PC-9 (cell line): Measurements from ENCODE around the gene RNF223. TPM values are rescaled to one million over a fixed set of nuclear protein-coding genes. Genes with fewer than 3 reads are reported as not detected.

Experiments used
- BruUV-seq: library from RNA; stranded (reverse); fragments of 400-500 nt; replicated peaks from 2 replicates; lab custom pipeline; 2021; lab: Mats Ljungman, UMichigan
- CTCF ChIA-PET: fragments of 300-600 bp; sonication (Branson Sonifier 250); formaldehyde crosslinking; loops from one replicate; lab custom pipeline; 2022; ENCODE audit warnings: antibody characterized with exemption; lab: Charles Lee
- POLR2A ChIA-PET: fragments of 300-600 bp; sonication (Branson Sonifier 250); formaldehyde crosslinking; loops from one replicate; lab custom pipeline; 2022; ENCODE audit warnings: antibody characterized with exemption; ENCODE audit not compliant: unreplicated experiment; lab: Charles Lee
- DNase-seq, 2 experiments: peaks; one replicate each; pipeline versions ENCODE4 v3.0.0 to v3.0.0-alpha.2; 2015 to 2022; ENCODE audit warnings: mixed read lengths in 1 of 2
- H2AFZ ChIP-seq: fragments of 200-600 bp; sonication (generic); 2 replicates; pipeline ENCODE4 v1.8.1; 2017; ENCODE audit warnings: antibody characterized with exemption
- H3F3A ChIP-seq: fragments of 200-600 bp; sonication (generic); 2 replicates; pipeline ENCODE4 v1.8.1; 2017; ENCODE audit warnings: antibody characterized with exemption, mild to moderate bottlenecking, low read depth; ENCODE audit not compliant: insufficient read depth
- H3K27ac ChIP-seq: fragments of 200-600 bp; sonication (generic); 2 replicates; pipeline ENCODE4 v1.6.1; 2016; ENCODE audit warnings: mixed run types
- H3K27me3 ChIP-seq: fragments of 200-600 bp; sonication (generic); 2 replicates; pipeline ENCODE4 v1.6.1; 2016; ENCODE audit warnings: low read depth, mixed run types; ENCODE audit not compliant: insufficient read depth
- H3K36me3 ChIP-seq: fragments of 200-600 bp; sonication (generic); 2 replicates; pipeline ENCODE4 v1.6.1; 2016; ENCODE audit warnings: low read depth, mixed run types
- H3K4me1 ChIP-seq: fragments of 200-600 bp; sonication (generic); replicated peaks from 2 replicates; pipeline ENCODE4 v1.6.1; 2016; ENCODE audit warnings: mixed run types; ENCODE audit not compliant: insufficient read depth
- H3K4me2 ChIP-seq: fragments of 200-600 bp; sonication (generic); 2 replicates; pipeline ENCODE4 v1.6.1; 2017; ENCODE audit warnings: mixed run types
- H3K4me3 ChIP-seq: fragments of 200-600 bp; sonication (generic); 2 replicates; pipeline ENCODE4 v1.6.1; 2016; ENCODE audit warnings: mixed run types
- H3K79me2 ChIP-seq: fragments of 200-600 bp; sonication (generic); 2 replicates; pipeline ENCODE4 v1.6.1; 2017; ENCODE audit warnings: low read depth, mixed run types
- H3K9me2 ChIP-seq: fragments of 200-600 bp; sonication (generic); 2 replicates; pipeline ENCODE4 v1.8.1; 2017; ENCODE audit warnings: mild to moderate bottlenecking; ENCODE audit not compliant: insufficient read depth
- H3K9me3 ChIP-seq: fragments of 200-600 bp; sonication (generic); 2 replicates; pipeline ENCODE4 v1.8.1; 2016; ENCODE audit warnings: low read depth; ENCODE audit not compliant: insufficient read depth
- H4K20me1 ChIP-seq: fragments of 200-600 bp; sonication (generic); 2 replicates; pipeline ENCODE4 v1.8.1; 2017; ENCODE audit not compliant: insufficient read depth
- EZH2 ChIP-seq: fragments of 200-600 bp; sonication (generic); IDR thresholded peaks from 2 replicates; pipeline ENCODE4 v1.8.0; 2017; ENCODE audit warnings: antibody characterized with exemption, low read depth
- intact Hi-C: fragments of 100-400 bp; cut with micrococcal nuclease; formaldehyde crosslinking; loops from one replicate; pipeline ENCODE4 v1.10.0; 2022; ENCODE audit not compliant: unreplicated experiment
- total RNA-seq: library from RNA; stranded (reverse); gene quantifications from 2 replicates; pipeline ENCODE4 v1.2.3, GENCODE V29; 2021
- TF ChIP-seq, protein P1 (sequence below): fragments of 200-600 bp; sonication (generic); conservative IDR thresholded peaks from 2 replicates; pipeline ENCODE4 v1.6.1; 2017; ENCODE audit warnings: mixed run types, antibody characterized with exemption, mild to moderate bottlenecking, moderate library complexity

RNF223 gene
- total RNA-seq, 1 experiment from 2014 or later: 3.6 TPM

GRCh38 chr1:1065265-1065939 lies 8.7 kb downstream of the RNF223 start:
- peaks cover 31% of the 10 kb centered on the region for H3K4me1 ChIP-seq
- DNase-seq: no peak
- no peaks in the 10 kb centered on the region for H3K9me2 ChIP-seq
- no peak overlapping the region for H3K4me2 ChIP-seq
- peaks cover 4% of the 10 kb centered on the region; the same call in 1 of the 2 replicates for H3K79me2 ChIP-seq
- no peaks in the 10 kb centered on the region for H3K36me3 ChIP-seq
- H4K20me1 ChIP-seq: no peaks in the 10 kb centered on the region
- no peak overlapping the region for H3K4me3 ChIP-seq
- TF ChIP-seq, protein P1, sequence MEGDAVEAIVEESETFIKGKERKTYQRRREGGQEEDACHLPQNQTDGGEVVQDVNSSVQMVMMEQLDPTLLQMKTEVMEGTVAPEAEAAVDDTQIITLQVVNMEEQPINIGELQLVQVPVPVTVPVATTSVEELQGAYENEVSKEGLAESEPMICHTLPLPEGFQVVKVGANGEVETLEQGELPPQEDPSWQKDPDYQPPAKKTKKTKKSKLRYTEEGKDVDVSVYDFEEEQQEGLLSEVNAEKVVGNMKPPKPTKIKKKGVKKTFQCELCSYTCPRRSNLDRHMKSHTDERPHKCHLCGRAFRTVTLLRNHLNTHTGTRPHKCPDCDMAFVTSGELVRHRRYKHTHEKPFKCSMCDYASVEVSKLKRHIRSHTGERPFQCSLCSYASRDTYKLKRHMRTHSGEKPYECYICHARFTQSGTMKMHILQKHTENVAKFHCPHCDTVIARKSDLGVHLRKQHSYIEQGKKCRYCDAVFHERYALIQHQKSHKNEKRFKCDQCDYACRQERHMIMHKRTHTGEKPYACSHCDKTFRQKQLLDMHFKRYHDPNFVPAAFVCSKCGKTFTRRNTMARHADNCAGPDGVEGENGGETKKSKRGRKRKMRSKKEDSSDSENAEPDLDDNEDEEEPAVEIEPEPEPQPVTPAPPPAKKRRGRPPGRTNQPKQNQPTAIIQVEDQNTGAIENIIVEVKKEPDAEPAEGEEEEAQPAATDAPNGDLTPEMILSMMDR: no peak
- no peaks in the 10 kb centered on the region for H3K9me3 ChIP-seq
- ChIA-PET POLR2A (no interaction called here), CTCF (no interaction called here)
- intact Hi-C loops: no loop called here
- H3K27me3 ChIP-seq: no peaks in the 10 kb centered on the region
- H2AFZ ChIP-seq: no peak overlapping the region
- no peak overlapping the region for H3K27ac ChIP-seq
- H3F3A ChIP-seq: peaks cover 60% of the 10 kb centered on the region
- no TSS peak for BruUV-seq

DNA sequence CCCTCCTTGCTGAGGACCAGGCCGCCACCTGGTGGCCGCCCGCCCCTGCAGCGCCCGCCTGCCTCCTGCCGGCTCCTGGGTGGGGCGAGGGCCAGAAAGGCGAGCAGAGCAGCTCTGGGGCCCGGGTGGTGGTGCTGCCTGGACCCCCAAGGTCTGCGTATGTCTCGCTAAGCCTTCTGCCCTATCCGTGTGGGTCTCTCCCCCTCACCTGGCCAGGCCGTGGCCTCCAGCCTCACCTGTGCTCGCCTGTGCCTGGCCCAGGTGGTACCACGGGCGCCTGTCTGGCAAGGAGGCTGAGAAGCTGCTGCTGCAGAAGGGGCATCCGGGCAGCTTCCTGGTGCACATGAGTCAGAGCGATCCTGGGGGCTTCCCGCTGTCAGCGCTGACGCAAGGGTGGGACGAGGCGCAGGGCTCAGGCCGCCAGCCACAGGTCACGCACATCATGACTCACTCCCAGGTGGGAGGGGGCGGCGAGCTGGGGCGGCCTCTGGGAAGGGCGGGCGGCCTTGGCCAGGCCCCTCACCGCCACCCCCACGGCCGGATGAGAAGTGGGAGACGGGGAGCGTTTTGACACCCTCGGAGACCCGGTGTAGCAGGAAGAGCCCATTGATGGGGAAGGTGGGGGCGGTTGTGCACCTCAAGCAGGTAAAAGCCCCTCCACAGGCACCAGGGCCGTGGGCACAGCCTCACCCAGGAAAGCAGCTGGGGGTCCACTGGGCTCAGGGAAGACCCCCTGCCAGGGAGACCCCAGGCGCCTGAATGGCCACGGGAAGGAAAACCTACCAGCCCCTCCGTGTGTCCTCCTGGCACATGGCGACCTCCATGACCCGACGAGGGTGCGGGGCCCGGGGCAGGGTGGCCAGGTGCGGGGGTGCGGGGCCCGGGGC lies 9.9 kb downstream of the RNF223 start:
- peak overlapping the region; percentile 80 for H3K4me2 ChIP-seq
- H3K36me3 ChIP-seq: no peaks in the 10 kb centered on the region
- peak overlapping the region; percentile 68 for H3K27ac ChIP-seq
- H3F3A ChIP-seq: peaks cover 49% of the 10 kb centered on the region
- no TSS peak for BruUV-seq
- peaks cover 4% of the 10 kb centered on the region; the same call in 1 of the 2 replicates for H3K79me2 ChIP-seq
- H3K9me2 ChIP-seq: no peaks in the 10 kb centered on the region
- H2AFZ ChIP-seq: peak overlapping the region; percentile 68; the same call in 1 of the 2 replicates
- TF ChIP-seq, protein P1: peak; percentile 89
- no peak for TF ChIP-seq EZH2
- ChIA-PET CTCF (interaction anchor here (0.6 to 1.0 kb wide), 4 partner anchors 10 to 150 kb away, joined by 3 read pairs; partner anchors contain the start of gene RNF223), POLR2A (interaction anchor here (0.6 to 0.7 kb wide), 3 partner anchors 58 to 311 kb away, joined by 3 to 12 read pairs (median 6); no protein-coding TSS in a partner anchor)
- intact Hi-C loops: loop anchor here (1.0 kb wide), 1 partner anchor 80 kb away; no protein-coding TSS in a partner anchor
- DNase-seq: peak; percentile 83 to 85
- no peaks in the 10 kb centered on the region for H3K27me3 ChIP-seq
- H3K9me3 ChIP-seq: no peaks in the 10 kb centered on the region
- H3K4me1 ChIP-seq: peaks cover 29% of the 10 kb centered on the region
- H3K4me3 ChIP-seq: peak overlapping the region; percentile 47; the same call in 1 of the 2 replicates
- no peaks in the 10 kb centered on the region for H4K20me1 ChIP-seq

DNA sequence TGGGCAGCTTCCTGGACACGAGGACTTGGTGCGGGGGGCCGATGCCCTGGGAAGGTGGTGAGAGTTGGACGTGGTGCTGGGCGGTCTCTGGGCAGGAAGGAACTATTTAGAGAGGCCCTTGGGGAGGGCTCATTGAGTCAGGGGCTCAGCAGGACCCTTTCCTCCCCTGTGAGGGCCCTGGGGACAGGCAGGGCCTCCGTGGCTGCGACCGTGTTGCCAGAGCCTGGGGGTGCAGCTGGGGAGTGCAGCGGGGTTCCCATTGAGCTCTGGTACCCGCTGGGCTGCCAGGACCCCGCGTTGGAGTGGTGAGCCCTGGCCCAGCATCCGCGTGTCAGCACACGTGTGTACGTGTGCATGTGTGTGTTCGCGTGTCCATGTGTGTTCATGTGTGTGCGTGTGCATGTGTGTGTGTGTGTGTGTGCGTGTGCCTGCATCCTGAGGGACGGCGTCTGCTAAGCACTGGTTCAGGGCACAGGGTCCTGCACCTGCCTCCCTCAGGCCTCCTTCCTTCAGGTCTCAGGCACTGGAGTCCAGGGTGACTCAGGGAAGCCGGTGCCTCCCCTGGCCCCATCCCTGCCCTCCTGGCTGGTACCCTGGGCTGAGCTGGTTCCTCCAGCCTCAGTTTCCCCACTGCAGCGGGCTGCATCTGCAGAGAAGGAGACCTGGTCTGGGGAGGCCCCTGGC lies 10.7 kb downstream of the RNF223 start:
- no peaks in the 10 kb centered on the region for H4K20me1 ChIP-seq
- no peak for DNase-seq
- no peaks in the 10 kb centered on the region for H3K9me3 ChIP-seq
- no peak for TF ChIP-seq EZH2
- TF ChIP-seq, protein P1: no peak
- no peak overlapping the region for H2AFZ ChIP-seq
- H3K4me2 ChIP-seq: peak overlapping the region; percentile 80
- H3K79me2 ChIP-seq: peaks cover 4% of the 10 kb centered on the region; the same call in 1 of the 2 replicates
- ChIA-PET CTCF (interaction anchor here (0.7 to 1.0 kb wide), 4 partner anchors 11 to 150 kb away, joined by 3 read pairs; partner anchors contain the start of genes ISG15 and RNF223), POLR2A (interaction anchor here (0.6 kb wide), 2 partner anchors 58 to 312 kb away, joined by 3 to 6 read pairs; no protein-coding TSS in a partner anchor)
- no peaks in the 10 kb centered on the region for H3K36me3 ChIP-seq
- H3K27ac ChIP-seq: peak overlapping the region; percentile 68
- BruUV-seq: no TSS peak
- no peaks in the 10 kb centered on the region for H3K9me2 ChIP-seq
- intact Hi-C loops: loop anchor here (1.0 kb wide), 1 partner anchor 79 kb away; no protein-coding TSS in a partner anchor
- no peaks in the 10 kb centered on the region for H3K27me3 ChIP-seq
- H3F3A ChIP-seq: peaks cover 45% of the 10 kb centered on the region
- peak overlapping the region; percentile 47 for H3K4me3 ChIP-seq
- H3K4me1 ChIP-seq: peaks cover 35% of the 10 kb centered on the region
